ENCODE data around the gene BRME1.

Gene BRME1

DNA sequence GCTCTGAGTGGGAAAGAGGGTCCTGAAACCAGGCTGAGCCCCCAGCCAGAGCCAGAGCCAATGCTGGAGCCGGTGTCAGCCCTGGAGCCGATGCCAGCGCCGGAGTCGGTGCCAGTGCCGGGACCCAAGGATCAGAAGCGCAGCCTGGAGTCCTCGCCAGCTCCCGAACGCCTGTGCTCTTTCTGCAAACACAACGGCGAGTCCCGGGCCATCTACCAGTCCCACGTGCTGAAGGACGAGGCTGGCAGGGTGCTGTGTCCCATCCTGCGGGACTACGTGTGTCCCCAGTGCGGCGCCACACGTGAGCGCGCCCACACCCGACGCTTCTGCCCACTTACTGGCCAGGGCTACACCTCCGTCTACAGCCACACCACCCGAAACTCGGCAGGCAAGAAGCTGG lies 28.6 kb downstream of the BRME1 start:
- Histone ChIP-seq H3K9ac (ENCODE audit: low read length in 2 of 2) (no peak overlapping the region), H3K27ac (ENCODE audit: low read length) (no peak overlapping the region), H3K9me3 (ENCODE audit: control insufficient read depth in 2 of 2, low read length in 2 of 2) (no peaks in the 10 kb centered on the region), H3K36me3 (ENCODE audit: control insufficient read depth in 2 of 2, insufficient read depth in 2 of 2, low read length in 2 of 2) (no peaks in the 10 kb centered on the region), H3K27me3 (ENCODE audit: control insufficient read depth in 1 of 2, insufficient read depth in 2 of 2, low read length in 2 of 2) (peaks cover 0 to 3% of the 10 kb centered on the region in 2 donors), H3K4me1 (ENCODE audit: control insufficient read depth, insufficient read depth, low read length) (peaks cover 18% of the 10 kb centered on the region), H3K4me3 (ENCODE audit: low read length in 2 of 2) (no peak overlapping the region)

DNA sequence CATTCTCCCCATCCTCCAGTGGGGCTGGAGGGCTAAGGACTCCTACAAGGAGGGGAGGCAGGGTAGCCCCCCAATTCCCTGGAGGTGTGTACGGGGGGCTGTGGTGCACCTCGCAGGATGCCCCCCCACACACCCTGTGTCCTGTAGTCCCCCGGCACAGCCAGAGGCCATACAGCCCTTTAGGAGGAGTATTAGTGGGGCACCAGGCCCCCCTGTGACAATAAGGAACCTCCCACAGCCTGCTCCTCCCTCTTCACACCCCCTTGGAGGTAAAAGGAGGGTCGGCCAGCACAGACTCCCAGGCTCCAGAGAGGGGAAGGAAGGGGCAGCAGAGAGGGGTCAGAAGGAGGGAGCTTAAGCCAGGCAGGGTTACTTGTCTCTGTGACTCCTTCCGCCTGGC lies 29.1 kb downstream of the BRME1 start, which contains the start of gene NANOS3:
Gene NANOS3 (plus strand): TSS at position 301 of the 400 bp plus-strand sequence. CDS start 115 bp downstream, outside the sequence.
- Histone ChIP-seq H3K9me3 (ENCODE audit: control insufficient read depth in 2 of 2, low read length in 2 of 2) (no peaks in the 10 kb centered on the region), H3K9ac (ENCODE audit: low read length in 2 of 2) (no peak within 1 kb of the TSS), H3K27me3 (ENCODE audit: control insufficient read depth in 1 of 2, insufficient read depth in 2 of 2, low read length in 2 of 2) (peaks cover 0 to 4% of the 10 kb centered on the region in 2 donors), H3K27ac (ENCODE audit: low read length) (no peak within 1 kb of the TSS), H3K4me1 (ENCODE audit: control insufficient read depth, insufficient read depth, low read length) (peaks cover 18% of the 10 kb centered on the region), H3K4me3 (ENCODE audit: low read length in 2 of 2) (no peak within 1 kb of the TSS), H3K36me3 (ENCODE audit: control insufficient read depth in 2 of 2, insufficient read depth in 2 of 2, low read length in 2 of 2) (no peaks in the 10 kb centered on the region)

DNA sequence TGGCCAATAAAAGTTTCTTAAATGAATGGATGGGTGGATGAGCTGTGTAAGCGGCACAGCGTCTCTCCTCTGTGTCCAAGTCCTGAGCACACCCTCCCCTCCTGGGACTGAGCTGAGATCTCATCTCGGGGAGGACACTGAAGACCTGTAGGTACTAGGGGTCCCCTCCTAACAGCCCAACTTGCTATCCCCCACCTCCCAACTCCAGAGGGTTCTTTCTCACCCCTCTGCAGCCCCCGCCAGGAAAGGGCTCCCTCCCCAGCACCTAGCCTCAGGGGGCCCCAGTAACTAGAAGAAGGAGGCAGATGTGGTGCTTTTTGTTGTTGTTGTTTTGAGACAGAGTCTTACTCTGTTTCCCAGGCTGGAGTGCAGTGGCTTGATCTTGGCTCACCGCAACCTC lies 30.1 kb downstream of the BRME1 start:
- H3K9ac ChIP-seq (ENCODE audit: low read length in 2 of 2), result no peak overlapping the region
- peaks cover 17% of the 10 kb centered on the region for H3K4me1 ChIP-seq (ENCODE audit: control insufficient read depth, insufficient read depth, low read length)
- H3K27me3 ChIP-seq (ENCODE audit: control insufficient read depth in 1 of 2, insufficient read depth in 2 of 2, low read length in 2 of 2), result peaks cover 0 to 4% of the 10 kb centered on the region in 2 donors
- H3K36me3 ChIP-seq (ENCODE audit: control insufficient read depth in 2 of 2, insufficient read depth in 2 of 2, low read length in 2 of 2), result no peaks in the 10 kb centered on the region
- no peak overlapping the region for H3K4me3 ChIP-seq (ENCODE audit: low read length in 2 of 2)
- H3K9me3 ChIP-seq (ENCODE audit: control insufficient read depth in 2 of 2, low read length in 2 of 2), result no peaks in the 10 kb centered on the region
- H3K27ac ChIP-seq (ENCODE audit: low read length), result no peak overlapping the region

DNA sequence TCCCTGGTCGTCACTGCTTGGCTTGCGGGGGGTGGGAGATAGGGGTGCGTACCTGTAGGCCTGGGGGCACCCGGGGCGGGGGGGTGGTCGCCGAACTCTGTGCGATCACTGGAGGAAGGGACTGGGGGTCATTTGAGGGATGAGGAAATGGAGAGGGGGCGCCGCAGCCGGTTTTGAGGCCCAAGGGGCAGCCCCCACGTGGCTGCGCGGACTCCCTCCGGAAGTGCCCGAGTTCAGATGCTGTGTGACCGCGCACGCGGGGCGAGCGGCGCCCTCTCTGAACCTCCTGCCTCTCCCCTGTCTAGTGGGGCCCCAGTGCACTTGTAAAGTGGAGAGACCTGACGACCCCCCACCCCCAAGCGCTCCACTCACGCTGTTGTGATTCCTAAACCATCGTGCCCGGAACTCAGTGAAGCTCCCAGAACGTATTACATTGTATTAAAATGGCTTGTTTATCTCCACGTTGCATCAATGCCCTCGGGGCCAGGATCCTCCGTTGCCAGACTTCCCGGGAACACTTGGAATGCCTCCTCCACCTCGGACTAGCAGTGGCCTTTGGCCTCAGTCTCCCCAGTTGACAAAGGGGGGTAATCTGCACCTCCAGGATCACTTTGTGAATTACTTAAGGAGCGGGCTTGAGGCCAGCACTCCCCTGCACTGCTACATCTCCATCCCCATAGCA lies 31.9 kb downstream of the BRME1 start:
- Histone ChIP-seq H3K36me3 (ENCODE audit: control insufficient read depth in 2 of 2, insufficient read depth in 2 of 2, low read length in 2 of 2) (no peaks in the 10 kb centered on the region), H3K9me3 (ENCODE audit: control insufficient read depth in 2 of 2, low read length in 2 of 2) (no peaks in the 10 kb centered on the region), H3K4me1 (ENCODE audit: control insufficient read depth, insufficient read depth, low read length) (no peaks in the 10 kb centered on the region), H3K27ac (ENCODE audit: low read length) (no peak overlapping the region), H3K27me3 (ENCODE audit: control insufficient read depth in 1 of 2, insufficient read depth in 2 of 2, low read length in 2 of 2) (peaks cover 0 to 4% of the 10 kb centered on the region in 2 donors), H3K9ac (ENCODE audit: low read length in 2 of 2) (no peak overlapping the region), H3K4me3 (ENCODE audit: low read length in 2 of 2) (no peak overlapping the region)

DNA sequence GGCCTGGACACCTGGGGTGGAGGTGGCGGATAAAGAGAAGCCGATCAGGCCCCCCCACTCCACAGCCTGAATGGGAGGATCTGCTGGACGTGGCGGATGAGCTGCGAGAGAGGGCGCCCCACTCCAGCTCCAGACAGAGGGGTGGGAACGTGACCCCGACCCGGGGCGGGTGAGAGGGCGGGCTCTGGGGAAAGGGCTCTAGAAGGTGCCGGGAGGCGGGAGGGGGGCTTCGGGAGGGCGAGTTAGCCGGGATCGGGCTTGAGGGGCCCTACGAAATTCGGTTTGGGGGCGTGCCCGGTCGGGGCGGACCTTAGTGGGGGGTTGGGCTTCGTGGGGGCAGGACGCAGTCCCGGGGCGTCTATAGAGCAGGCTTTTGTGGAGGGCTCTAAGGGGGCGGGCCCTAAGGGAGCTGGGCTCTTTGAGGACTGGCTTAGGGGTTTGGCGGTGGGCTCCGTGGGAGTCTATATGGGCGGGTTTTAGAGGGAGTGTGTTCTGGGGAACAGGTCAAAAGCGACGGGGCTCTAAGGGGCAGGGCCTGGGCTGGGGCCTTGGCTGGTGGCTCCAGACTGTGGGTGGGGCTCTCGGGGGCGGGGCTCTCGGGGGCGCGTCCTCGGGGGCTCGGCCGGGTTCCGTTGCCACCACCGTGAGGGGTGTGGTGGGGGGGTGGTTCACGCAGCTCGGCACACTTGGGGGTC lies 33.1 kb downstream of the BRME1 start:
- Histone ChIP-seq H3K9ac (ENCODE audit: low read length in 2 of 2) (no peak overlapping the region), H3K4me3 (ENCODE audit: low read length in 2 of 2) (no peak overlapping the region), H3K27me3 (ENCODE audit: control insufficient read depth in 1 of 2, insufficient read depth in 2 of 2, low read length in 2 of 2) (peaks cover 0 to 4% of the 10 kb centered on the region in 2 donors), H3K36me3 (ENCODE audit: control insufficient read depth in 2 of 2, insufficient read depth in 2 of 2, low read length in 2 of 2) (no peaks in the 10 kb centered on the region), H3K4me1 (ENCODE audit: control insufficient read depth, insufficient read depth, low read length) (no peaks in the 10 kb centered on the region), H3K9me3 (ENCODE audit: control insufficient read depth in 2 of 2, low read length in 2 of 2) (no peaks in the 10 kb centered on the region), H3K27ac (ENCODE audit: low read length) (no peak overlapping the region)

DNA sequence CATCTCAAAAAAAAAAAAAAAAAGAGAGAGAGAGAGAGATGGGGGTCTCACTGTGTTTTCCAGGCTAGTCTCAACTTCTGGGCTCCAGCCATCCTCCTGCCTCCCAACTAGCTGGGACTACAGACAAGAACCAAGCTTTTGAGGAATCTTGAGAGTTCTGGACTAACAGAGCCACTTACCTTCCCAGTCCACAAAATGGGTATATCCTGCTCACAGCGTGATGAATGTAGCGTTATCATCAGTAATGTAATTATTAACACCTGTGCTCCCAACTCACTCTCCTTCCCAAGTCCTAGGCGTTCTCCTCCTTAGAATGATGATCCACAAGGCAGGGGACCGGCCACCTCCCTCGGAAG lies 33.6 kb downstream of the BRME1 start:
- Histone ChIP-seq H3K36me3 (ENCODE audit: control insufficient read depth in 2 of 2, insufficient read depth in 2 of 2, low read length in 2 of 2) (no peaks in the 10 kb centered on the region), H3K27me3 (ENCODE audit: control insufficient read depth in 1 of 2, insufficient read depth in 2 of 2, low read length in 2 of 2) (peaks cover 0 to 4% of the 10 kb centered on the region in 2 donors), H3K9me3 (ENCODE audit: control insufficient read depth in 2 of 2, low read length in 2 of 2) (no peaks in the 10 kb centered on the region), H3K9ac (ENCODE audit: low read length in 2 of 2) (no peak overlapping the region), H3K4me3 (ENCODE audit: low read length in 2 of 2) (no peak overlapping the region), H3K4me1 (ENCODE audit: control insufficient read depth, insufficient read depth, low read length) (no peaks in the 10 kb centered on the region), H3K27ac (ENCODE audit: low read length) (no peak overlapping the region)

DNA sequence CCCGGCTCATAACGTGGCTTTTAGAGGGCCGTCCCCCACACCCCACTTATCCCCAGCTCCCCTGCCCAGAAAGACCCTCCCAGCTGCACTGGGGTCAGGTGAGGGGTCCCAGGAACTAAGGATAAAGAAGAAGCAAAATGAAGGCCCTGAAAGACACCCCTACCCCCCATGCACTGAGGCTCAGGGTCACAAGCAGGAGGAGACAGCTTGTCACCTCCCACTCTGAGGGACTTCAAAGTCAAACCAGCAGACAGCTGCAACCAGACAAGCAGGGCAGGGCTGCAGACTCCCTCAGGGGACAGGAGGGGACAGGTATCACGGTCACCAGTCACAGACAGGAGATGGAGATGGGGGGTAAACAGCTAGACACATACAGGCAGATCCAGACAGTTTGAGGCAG lies 35.0 kb downstream of the BRME1 start:
- Histone ChIP-seq H3K27me3 (ENCODE audit: control insufficient read depth in 1 of 2, insufficient read depth in 2 of 2, low read length in 2 of 2) (peaks cover 0 to 4% of the 10 kb centered on the region in 2 donors), H3K9ac (ENCODE audit: low read length in 2 of 2) (no peak overlapping the region), H3K4me1 (ENCODE audit: control insufficient read depth, insufficient read depth, low read length) (peaks cover 9% of the 10 kb centered on the region), H3K36me3 (ENCODE audit: control insufficient read depth in 2 of 2, insufficient read depth in 2 of 2, low read length in 2 of 2) (no peaks in the 10 kb centered on the region), H3K9me3 (ENCODE audit: control insufficient read depth in 2 of 2, low read length in 2 of 2) (no peaks in the 10 kb centered on the region), H3K4me3 (ENCODE audit: low read length in 2 of 2) (no peak overlapping the region), H3K27ac (ENCODE audit: low read length) (no peak overlapping the region)

DNA sequence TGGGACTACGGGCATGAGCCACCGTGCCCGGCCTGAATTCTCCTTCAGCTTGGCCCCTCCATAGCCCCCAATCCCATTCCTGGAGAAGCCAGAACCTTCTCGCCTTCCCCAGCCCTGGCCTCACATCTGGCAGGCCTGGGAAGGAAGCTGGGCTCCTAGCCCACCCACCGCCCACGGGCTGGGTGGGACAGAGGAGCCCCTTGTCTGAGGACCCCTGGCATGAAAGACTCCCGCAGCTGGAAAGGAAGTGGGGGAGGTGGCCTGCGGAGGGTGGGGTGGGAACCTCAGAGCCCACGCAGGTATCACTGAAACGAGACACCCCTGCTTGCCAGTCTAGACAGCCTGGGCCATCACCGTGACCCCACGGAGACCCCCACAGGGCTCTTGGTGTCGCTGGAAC lies 36.6 kb downstream of the BRME1 start:
- H3K27ac ChIP-seq (ENCODE audit: low read length), result no peak overlapping the region
- H3K4me3 ChIP-seq (ENCODE audit: low read length in 2 of 2), result no peak overlapping the region
- H3K9ac ChIP-seq (ENCODE audit: low read length in 2 of 2), result no peak overlapping the region
- H3K36me3 ChIP-seq (ENCODE audit: control insufficient read depth in 2 of 2, insufficient read depth in 2 of 2, low read length in 2 of 2), result no peaks in the 10 kb centered on the region
- peaks cover 12% of the 10 kb centered on the region for H3K4me1 ChIP-seq (ENCODE audit: control insufficient read depth, insufficient read depth, low read length)
- H3K27me3 ChIP-seq (ENCODE audit: control insufficient read depth in 1 of 2, insufficient read depth in 2 of 2, low read length in 2 of 2), result peaks cover 0 to 4% of the 10 kb centered on the region in 2 donors
- H3K9me3 ChIP-seq (ENCODE audit: control insufficient read depth in 2 of 2, low read length in 2 of 2), result no peaks in the 10 kb centered on the region

DNA sequence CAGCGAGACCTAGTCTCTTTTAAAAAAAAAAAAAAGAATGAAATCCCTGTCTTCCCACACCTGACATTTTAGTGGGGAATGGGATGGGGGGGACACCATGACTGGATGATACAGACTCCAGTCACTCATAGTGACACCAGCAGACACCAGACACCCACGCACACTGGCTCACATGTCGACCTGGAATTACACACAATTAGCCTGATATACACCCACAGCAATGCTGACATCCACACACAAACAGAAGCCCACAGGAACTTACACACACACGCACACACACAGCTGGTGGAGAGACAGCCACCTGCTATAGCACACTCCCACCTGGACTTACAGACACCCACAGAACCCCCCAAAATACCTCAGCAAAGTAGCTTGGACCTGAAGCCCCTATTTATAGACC lies 37.3 kb downstream of the BRME1 start:
- Histone ChIP-seq H3K36me3 (ENCODE audit: control insufficient read depth in 2 of 2, insufficient read depth in 2 of 2, low read length in 2 of 2) (no peaks in the 10 kb centered on the region), H3K4me3 (ENCODE audit: low read length in 2 of 2) (no peak overlapping the region), H3K9me3 (ENCODE audit: control insufficient read depth in 2 of 2, low read length in 2 of 2) (no peaks in the 10 kb centered on the region), H3K9ac (ENCODE audit: low read length in 2 of 2) (no peak overlapping the region), H3K4me1 (ENCODE audit: control insufficient read depth, insufficient read depth, low read length) (peaks cover 13% of the 10 kb centered on the region), H3K27ac (ENCODE audit: low read length) (no peak overlapping the region), H3K27me3 (ENCODE audit: control insufficient read depth in 1 of 2, insufficient read depth in 2 of 2, low read length in 2 of 2) (peaks cover 0 to 4% of the 10 kb centered on the region in 2 donors)

DNA sequence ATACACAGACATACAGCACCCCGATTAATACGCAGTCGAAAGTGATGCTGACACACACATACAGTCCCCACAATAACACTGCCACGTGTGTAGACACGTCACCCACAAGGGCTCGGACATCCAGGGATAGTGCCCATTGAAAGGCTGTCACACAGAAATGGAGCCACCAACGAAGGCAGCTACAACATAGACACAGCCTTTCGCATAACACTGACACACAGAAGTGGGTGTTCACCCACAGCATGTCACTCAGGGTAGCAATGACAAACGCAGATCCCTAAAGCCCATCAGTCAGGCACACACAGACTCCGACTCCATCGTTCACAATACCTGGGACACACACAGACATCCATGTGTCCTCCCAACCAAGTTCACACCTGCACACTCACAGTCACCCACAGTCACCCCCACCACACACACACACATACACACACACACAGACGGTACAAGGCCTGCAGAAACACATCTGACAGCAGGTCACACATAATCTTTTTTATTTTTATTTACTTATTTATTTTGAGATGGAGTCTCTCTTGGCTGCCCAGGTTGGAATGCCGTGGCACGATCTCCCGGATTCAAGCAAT lies 39.4 kb downstream of the BRME1 start:
- H3K9me3 ChIP-seq (ENCODE audit: control insufficient read depth in 2 of 2, low read length in 2 of 2), result no peaks in the 10 kb centered on the region
- no peaks in the 10 kb centered on the region for H3K27me3 ChIP-seq (ENCODE audit: control insufficient read depth in 1 of 2, insufficient read depth in 2 of 2, low read length in 2 of 2)
- H3K27ac ChIP-seq (ENCODE audit: low read length), result no peak overlapping the region
- H3K4me3 ChIP-seq (ENCODE audit: low read length in 2 of 2), result peak overlapping the region; percentile 73 to 76
- no peaks in the 10 kb centered on the region for H3K36me3 ChIP-seq (ENCODE audit: control insufficient read depth in 2 of 2, insufficient read depth in 2 of 2, low read length in 2 of 2)
- H3K4me1 ChIP-seq (ENCODE audit: control insufficient read depth, insufficient read depth, low read length), result peaks cover 18% of the 10 kb centered on the region
- peak overlapping the region; percentile 62 to 73 for H3K9ac ChIP-seq (ENCODE audit: low read length in 2 of 2)
